HL-60 (cell line): ENCODE data around the gene CCDC186.

ENCODE experiments used
- DNase-seq, 2 experiments: peaks; one replicate each; pipeline ENCODE4 v3.0.0-alpha.2; 2010 to 2020; ENCODE audit warnings: low read depth in 1 of 2, low spot score in 1 of 2
- H3K27ac ChIP-seq: fragments of 250-450 bp; sonication (Bioruptor Pico); replicated peaks from 2 replicates; pipeline ENCODE4 v1.5.1; 2020; ENCODE audit warnings: mild to moderate bottlenecking, moderate library complexity
- H3K27me3 ChIP-seq: fragments of 250-450 bp; sonication (Bioruptor Pico); 2 replicates; pipeline ENCODE4 v1.5.1; 2021; ENCODE audit warnings: mild to moderate bottlenecking, moderate library complexity; ENCODE audit not compliant: insufficient read depth, poor library complexity, severe bottlenecking
- H3K4me3 ChIP-seq: replicated peaks from 2 replicates; pipeline ENCODE4 v1.5.1; 2011; ENCODE audit warnings: mild to moderate bottlenecking, control low read depth, low read length; ENCODE audit not compliant: insufficient read depth
- GABPA ChIP-seq: IDR thresholded peaks from 2 replicates; pipeline ENCODE4 v1.6.1; 2012; ENCODE audit warnings: low read depth
- POLR2AphosphoS5 ChIP-seq: IDR thresholded peaks from 2 replicates; pipeline ENCODE4 v1.6.1; 2012; ENCODE audit warnings: low read depth
- SPI1 ChIP-seq: IDR thresholded peaks from 2 replicates; pipeline ENCODE4 v1.6.1; 2012; ENCODE audit warnings: low read depth, mild to moderate bottlenecking, borderline replicate concordance
- TF ChIP-seq, protein P1 (sequence below): IDR thresholded peaks from 2 replicates; pipeline ENCODE4 v1.6.1; 2012; ENCODE audit warnings: low read depth; ENCODE audit not compliant: insufficient replicate concordance
- TF ChIP-seq, protein P2 (sequence below): IDR thresholded peaks from one replicate; pipeline ENCODE4 v1.5.1; 2011; ENCODE audit warnings: low read length, control low read depth, inconsistent platforms; ENCODE audit not compliant: insufficient read depth

Gene CCDC186

DNA sequence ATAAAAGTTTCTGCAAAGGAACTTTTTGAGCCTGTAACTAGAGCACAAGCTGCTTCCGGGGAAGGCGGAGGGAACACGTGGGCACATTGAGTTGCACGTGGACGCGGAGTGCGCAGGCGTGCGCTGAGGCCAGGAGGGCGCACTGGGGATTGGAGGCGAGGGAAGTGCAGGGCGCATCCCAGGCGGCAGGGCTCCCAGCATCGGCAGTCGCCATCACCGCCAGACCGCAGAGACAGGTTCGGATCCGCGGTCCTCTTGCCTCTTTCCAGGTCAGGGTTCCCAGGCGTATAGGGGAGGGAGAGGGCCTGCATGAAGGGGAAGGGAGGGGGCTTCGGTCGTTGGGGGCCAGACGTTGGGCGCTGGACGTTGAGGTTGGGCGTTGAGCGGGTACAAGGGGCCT lies 5.1 kb upstream of the CCDC186 start, which contains the start of gene TDRD1:
TSS of gene TDRD1 (plus strand) at position 206 of the 400 bp plus-strand sequence. CDS start 8,479 bp downstream, outside the sequence.
- DNase-seq, result no peak
- no peak within 1 kb of the TSS for H3K4me3 ChIP-seq
- H3K27me3 ChIP-seq, result no peaks in the 10 kb centered on the region
- H3K27ac ChIP-seq, result no peak within 1 kb of the TSS
- TF ChIP-seq, protein P1, sequence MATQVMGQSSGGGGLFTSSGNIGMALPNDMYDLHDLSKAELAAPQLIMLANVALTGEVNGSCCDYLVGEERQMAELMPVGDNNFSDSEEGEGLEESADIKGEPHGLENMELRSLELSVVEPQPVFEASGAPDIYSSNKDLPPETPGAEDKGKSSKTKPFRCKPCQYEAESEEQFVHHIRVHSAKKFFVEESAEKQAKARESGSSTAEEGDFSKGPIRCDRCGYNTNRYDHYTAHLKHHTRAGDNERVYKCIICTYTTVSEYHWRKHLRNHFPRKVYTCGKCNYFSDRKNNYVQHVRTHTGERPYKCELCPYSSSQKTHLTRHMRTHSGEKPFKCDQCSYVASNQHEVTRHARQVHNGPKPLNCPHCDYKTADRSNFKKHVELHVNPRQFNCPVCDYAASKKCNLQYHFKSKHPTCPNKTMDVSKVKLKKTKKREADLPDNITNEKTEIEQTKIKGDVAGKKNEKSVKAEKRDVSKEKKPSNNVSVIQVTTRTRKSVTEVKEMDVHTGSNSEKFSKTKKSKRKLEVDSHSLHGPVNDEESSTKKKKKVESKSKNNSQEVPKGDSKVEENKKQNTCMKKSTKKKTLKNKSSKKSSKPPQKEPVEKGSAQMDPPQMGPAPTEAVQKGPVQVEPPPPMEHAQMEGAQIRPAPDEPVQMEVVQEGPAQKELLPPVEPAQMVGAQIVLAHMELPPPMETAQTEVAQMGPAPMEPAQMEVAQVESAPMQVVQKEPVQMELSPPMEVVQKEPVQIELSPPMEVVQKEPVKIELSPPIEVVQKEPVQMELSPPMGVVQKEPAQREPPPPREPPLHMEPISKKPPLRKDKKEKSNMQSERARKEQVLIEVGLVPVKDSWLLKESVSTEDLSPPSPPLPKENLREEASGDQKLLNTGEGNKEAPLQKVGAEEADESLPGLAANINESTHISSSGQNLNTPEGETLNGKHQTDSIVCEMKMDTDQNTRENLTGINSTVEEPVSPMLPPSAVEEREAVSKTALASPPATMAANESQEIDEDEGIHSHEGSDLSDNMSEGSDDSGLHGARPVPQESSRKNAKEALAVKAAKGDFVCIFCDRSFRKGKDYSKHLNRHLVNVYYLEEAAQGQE, result no peak
- no peak for TF ChIP-seq GABPA
- TF ChIP-seq SPI1, result no peak
- no peak for TF ChIP-seq POLR2AphosphoS5
- TF ChIP-seq, protein P2, sequence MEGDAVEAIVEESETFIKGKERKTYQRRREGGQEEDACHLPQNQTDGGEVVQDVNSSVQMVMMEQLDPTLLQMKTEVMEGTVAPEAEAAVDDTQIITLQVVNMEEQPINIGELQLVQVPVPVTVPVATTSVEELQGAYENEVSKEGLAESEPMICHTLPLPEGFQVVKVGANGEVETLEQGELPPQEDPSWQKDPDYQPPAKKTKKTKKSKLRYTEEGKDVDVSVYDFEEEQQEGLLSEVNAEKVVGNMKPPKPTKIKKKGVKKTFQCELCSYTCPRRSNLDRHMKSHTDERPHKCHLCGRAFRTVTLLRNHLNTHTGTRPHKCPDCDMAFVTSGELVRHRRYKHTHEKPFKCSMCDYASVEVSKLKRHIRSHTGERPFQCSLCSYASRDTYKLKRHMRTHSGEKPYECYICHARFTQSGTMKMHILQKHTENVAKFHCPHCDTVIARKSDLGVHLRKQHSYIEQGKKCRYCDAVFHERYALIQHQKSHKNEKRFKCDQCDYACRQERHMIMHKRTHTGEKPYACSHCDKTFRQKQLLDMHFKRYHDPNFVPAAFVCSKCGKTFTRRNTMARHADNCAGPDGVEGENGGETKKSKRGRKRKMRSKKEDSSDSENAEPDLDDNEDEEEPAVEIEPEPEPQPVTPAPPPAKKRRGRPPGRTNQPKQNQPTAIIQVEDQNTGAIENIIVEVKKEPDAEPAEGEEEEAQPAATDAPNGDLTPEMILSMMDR, result no peak

DNA sequence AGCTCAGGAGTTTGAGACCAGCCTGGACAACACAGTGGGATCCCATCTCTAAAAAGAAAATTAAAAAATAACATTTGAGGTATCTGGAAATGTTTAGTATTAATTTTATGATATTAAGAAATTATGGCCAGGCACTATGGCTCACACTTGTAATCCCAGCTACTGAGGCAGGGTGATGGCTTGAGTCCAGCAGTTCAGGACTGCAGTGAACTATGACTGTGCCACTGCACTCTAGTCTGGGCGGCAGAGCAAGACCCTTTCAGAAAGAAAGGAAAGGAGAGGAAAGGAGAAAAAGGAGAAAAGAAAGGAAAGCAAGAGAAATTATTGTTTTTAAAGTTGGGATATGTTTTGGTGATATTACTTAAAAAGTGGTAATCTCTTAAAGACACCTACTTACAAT lies 2.5 kb upstream of the CCDC186 start:
- no peak overlapping the region for H3K27ac ChIP-seq
- no peaks in the 10 kb centered on the region for H3K27me3 ChIP-seq
- no peak for TF ChIP-seq GABPA
- no peak for TF ChIP-seq SPI1
- no peak for TF ChIP-seq POLR2AphosphoS5
- TF ChIP-seq, protein P1, result no peak
- TF ChIP-seq, protein P2, result no peak
- no peak for DNase-seq
- no peak overlapping the region for H3K4me3 ChIP-seq

DNA sequence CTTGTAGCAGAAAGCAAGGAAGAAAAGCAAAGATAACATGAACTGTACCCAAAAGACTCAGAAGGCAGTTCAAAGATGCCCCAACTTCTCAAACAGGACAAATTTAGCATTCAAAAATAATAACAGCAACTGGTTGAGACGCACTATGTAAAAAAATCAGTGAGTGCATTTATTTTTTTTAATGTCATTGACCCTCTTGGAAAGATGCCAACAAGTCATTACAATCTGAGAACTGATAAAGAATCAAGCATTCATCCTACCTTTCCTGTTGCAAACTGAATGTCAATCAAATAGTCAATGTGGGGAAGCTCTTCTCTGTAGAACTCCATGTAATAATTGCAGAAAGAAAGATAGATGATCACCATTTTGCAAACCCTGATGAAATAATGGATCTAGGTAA lies 1.7 kb upstream of the CCDC186 start:
- Histone ChIP-seq H3K4me3 (no peak overlapping the region), H3K27me3 (no peaks in the 10 kb centered on the region), H3K27ac (no peak overlapping the region)
- no peak for TF ChIP-seq POLR2AphosphoS5
- no peak for TF ChIP-seq GABPA
- no peak for TF ChIP-seq SPI1
- TF ChIP-seq, protein P1, result no peak
- TF ChIP-seq, protein P2, result no peak
- DNase-seq, result no peak
